GM23338 (cell line): Measurements from ENCODE around the gene HSPA1A. TPM values are rescaled to one million over a fixed set of nuclear protein-coding genes. Genes with fewer than 3 reads are reported as not detected.
A peak's percentile ranks its signal among the peaks of the same experiment; 100 is the strongest.

ENCODE experiments used
- ATAC-seq: fragments of 200-7000 bp; cut with Tn5 transposase; 3 replicates; pipeline ENCODE4 v1.9.1; 2020
- DNase-seq: peaks from one replicate; pipeline ENCODE4 v3.0.0-alpha.2; 2015; ENCODE audit warnings: low spot score
- H2AFZ ChIP-seq: fragments of 200-600 bp; sonication (generic); 2 replicates; pipeline ENCODE4 v1.8.0; 2016; ENCODE audit warnings: antibody characterized with exemption, mild to moderate bottlenecking, moderate library complexity
- H3F3A ChIP-seq: fragments of 200-600 bp; sonication (generic); replicated peaks from 2 replicates; pipeline ENCODE4 v1.8.0; 2017; ENCODE audit warnings: antibody characterized with exemption, mixed run types, low read depth
- H3K27ac ChIP-seq: fragments of 200-600 bp; sonication (generic); 2 replicates; pipeline ENCODE4 v1.6.1; 2016; ENCODE audit warnings: low read depth
- H3K27me3 ChIP-seq: fragments of 200-600 bp; sonication (generic); 2 replicates; pipeline ENCODE4 v1.8.0; 2016; ENCODE audit warnings: mild to moderate bottlenecking, mixed run types, moderate library complexity; ENCODE audit not compliant: insufficient read depth
- H3K36me3 ChIP-seq: fragments of 200-600 bp; sonication (generic); 2 replicates; pipeline ENCODE4 v1.8.0; 2016; ENCODE audit warnings: mild to moderate bottlenecking; ENCODE audit not compliant: insufficient read depth
- H3K4me1 ChIP-seq: fragments of 200-600 bp; sonication (generic); 2 replicates; pipeline ENCODE4 v1.8.0; 2016; ENCODE audit warnings: mild to moderate bottlenecking, moderate library complexity; ENCODE audit not compliant: insufficient read depth
- H3K4me2 ChIP-seq: fragments of 200-600 bp; sonication (generic); 2 replicates; pipeline ENCODE4 v1.7.1; 2017; ENCODE audit warnings: mixed run types
- H3K4me3 ChIP-seq: fragments of 200-600 bp; sonication (generic); 2 replicates; pipeline ENCODE4 v1.6.1; 2016; ENCODE audit warnings: mixed run types
- H3K79me2 ChIP-seq: fragments of 200-600 bp; sonication (generic); replicated peaks from 2 replicates; pipeline ENCODE4 v1.8.0; 2017; ENCODE audit warnings: mild to moderate bottlenecking; ENCODE audit not compliant: insufficient read depth
- H3K9me2 ChIP-seq: fragments of 200-600 bp; sonication (generic); 2 replicates; pipeline ENCODE4 v1.8.0; 2017; ENCODE audit not compliant: insufficient read depth
- H4K20me1 ChIP-seq: fragments of 200-600 bp; sonication (generic); replicated peaks from 2 replicates; pipeline ENCODE4 v1.8.0; 2017; ENCODE audit warnings: mild to moderate bottlenecking; ENCODE audit not compliant: insufficient read depth
- H3K27ac Mint-ChIP-seq: 2 replicates; pipeline ENCODE4 v1.8.0; 2020; ENCODE audit warnings: inconsistent platforms, mild to moderate bottlenecking, moderate library complexity, mixed read lengths
- H3K27me3 Mint-ChIP-seq: 3 replicates; pipeline ENCODE4 v1.8.0; 2022; ENCODE audit warnings: low read depth, mild to moderate bottlenecking, moderate library complexity, mixed read lengths, inconsistent platforms; ENCODE audit not compliant: insufficient read depth, poor library complexity
- H3K36me3 Mint-ChIP-seq: 3 replicates; pipeline ENCODE4 v1.8.0; 2021; ENCODE audit warnings: low read depth, mild to moderate bottlenecking, inconsistent platforms, moderate library complexity, mixed read lengths
- H3K4me1 Mint-ChIP-seq: 3 replicates; pipeline ENCODE4 v1.8.0; 2020; ENCODE audit warnings: mild to moderate bottlenecking, inconsistent platforms, mixed read lengths
- H3K4me3 Mint-ChIP-seq: 3 replicates; pipeline ENCODE4 v1.8.0; 2021; ENCODE audit warnings: moderate library complexity, mild to moderate bottlenecking, inconsistent platforms, mixed read lengths
- H3K9me3 Mint-ChIP-seq: 3 replicates; pipeline ENCODE4 v1.8.0; 2020; ENCODE audit warnings: moderate library complexity, mild to moderate bottlenecking, inconsistent platforms, mixed read lengths
- CREB1 ChIP-seq: fragments of 250-450 bp; sonication (Bioruptor Pico); IDR thresholded peaks from 2 replicates; pipeline ENCODE4 v1.5.0; 2020; ENCODE audit warnings: low read depth, mild to moderate bottlenecking, moderate library complexity
- EZH2 ChIP-seq: fragments of 200-600 bp; sonication (generic); IDR thresholded peaks from one replicate; pipeline ENCODE4 v1.8.0; 2017; ENCODE audit warnings: antibody characterized with exemption, mild to moderate bottlenecking, low read depth; ENCODE audit not compliant: unreplicated experiment
- EZH2phosphoT487 ChIP-seq: fragments of 200-600 bp; sonication (generic); IDR thresholded peaks from one replicate; pipeline ENCODE4 v1.8.1; 2018; ENCODE audit warnings: antibody characterized with exemption; ENCODE audit not compliant: unreplicated experiment
- JUNB ChIP-seq: IDR thresholded peaks from one replicate; pipeline ENCODE4 v1.6.1; 2016; ENCODE audit warnings: antibody characterized with exemption; ENCODE audit not compliant: unreplicated experiment
- NANOG ChIP-seq: IDR thresholded peaks from 2 replicates; pipeline ENCODE4 v1.6.1; 2016; ENCODE audit warnings: antibody characterized with exemption, borderline replicate concordance
- POLR2AphosphoS5 ChIP-seq: IDR thresholded peaks from 2 replicates; pipeline ENCODE4 v1.6.1; 2016; ENCODE audit warnings: antibody characterized with exemption, low read depth
- STAT1 ChIP-seq: IDR thresholded peaks from one replicate; pipeline ENCODE4 v1.6.1; 2016; ENCODE audit warnings: antibody characterized with exemption; ENCODE audit not compliant: unreplicated experiment
- ZNF114 ChIP-seq: fragments of 250-450 bp; sonication (Bioruptor Pico); IDR thresholded peaks from 2 replicates; pipeline ENCODE4 v1.5.0; 2020; ENCODE audit warnings: mild to moderate bottlenecking, moderate library complexity
- ZNF331 ChIP-seq: fragments of 250-450 bp; sonication (Bioruptor Pico); IDR thresholded peaks from 2 replicates; pipeline ENCODE4 v1.5.0; 2020; ENCODE audit warnings: low read depth, mild to moderate bottlenecking, moderate library complexity
- polyA plus RNA-seq: library from polyadenylated mRNA; unstranded; fragments of >200 nt; fragmentation: Nextera tagmentation; extraction: Ambion mirVana; gene quantifications from 2 replicates; pipeline ENCODE4 v1.2.1, GENCODE V29; 2016
- total RNA-seq: library from RNA; depleted of rRNA; stranded (reverse); fragments of >200 nt; shearing (Covaris generic); gene quantifications from 2 replicates; pipeline ENCODE4 v1.2.3, GENCODE V29; 2014
- TF ChIP-seq, protein P1 (sequence below): IDR thresholded peaks from one replicate; pipeline ENCODE4 v1.6.1; 2018; ENCODE audit warnings: antibody characterized with exemption; ENCODE audit not compliant: unreplicated experiment
- TF ChIP-seq, protein P2 (sequence below): IDR thresholded peaks from 2 replicates; pipeline ENCODE4 v1.6.1; 2016; ENCODE audit warnings: antibody characterized with exemption
- TF ChIP-seq, protein P3 (sequence below): fragments of 250-450 bp; sonication (Bioruptor Pico); IDR thresholded peaks from 2 replicates; pipeline ENCODE4 v1.5.0; 2020; ENCODE audit warnings: mild to moderate bottlenecking, moderate library complexity
- TF ChIP-seq, protein P4 (sequence below), 2 experiments: fragments of 200-600 bp in 1 of 2; sonication (generic) in 1 of 2; conservative IDR thresholded peaks; 2 replicates each; pipeline versions ENCODE4 v1.5.1 to v1.6.1; 2016 to 2017; ENCODE audit warnings: antibody characterized with exemption in 2 of 2, low read depth in 2 of 2, mild to moderate bottlenecking in 2 of 2, moderate library complexity in 1 of 2

HSPA1A gene
- total and polyA plus RNA-seq, 2 experiments from 2014 or later = 36.1 to 57.1 TPM

DNA sequence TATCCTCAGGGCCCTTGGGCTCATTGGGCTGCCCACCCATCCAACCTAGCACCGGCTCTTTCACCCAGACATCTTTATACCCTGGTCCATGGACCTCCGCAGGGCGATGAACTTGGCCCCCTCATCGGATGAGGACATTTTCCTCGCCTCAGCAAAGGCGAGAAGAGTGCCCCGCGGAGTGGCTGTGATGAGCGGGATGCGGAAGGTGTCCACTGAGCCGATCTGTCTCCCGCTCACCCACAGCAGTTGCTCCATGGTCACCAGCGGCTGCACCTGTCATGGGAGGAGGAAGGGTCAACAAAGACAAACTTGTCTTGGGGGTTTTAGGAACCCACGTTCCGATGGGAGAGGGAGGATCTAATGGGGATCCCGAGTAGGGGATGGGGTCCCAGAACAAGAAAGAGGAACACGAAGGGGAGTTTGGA, 46.6 kb downstream of the HSPA1A start:
- Histone ChIP-seq H3K9me2 (no peaks in the 10 kb centered on the region), H4K20me1 (peaks cover 3% of the 10 kb centered on the region; the same call in 1 of the 2 replicates), H3K4me2 (peak overlapping the region; percentile 98), H3K27ac (no peak overlapping the region), H3K4me1 (peaks cover 12% of the 10 kb centered on the region; the same call in 1 of the 2 replicates), H3K4me3 (peak overlapping the region; percentile 59), H3K79me2 (peaks cover 8% of the 10 kb centered on the region; the same call in 1 of the 2 replicates), H3K36me3 (no peaks in the 10 kb centered on the region), H2AFZ (no peak overlapping the region), H3K27me3 (no peaks in the 10 kb centered on the region), H3F3A (peaks cover 12% of the 10 kb centered on the region; the same call in 1 of the 2 replicates)
- H3K36me3 Mint-ChIP-seq = peaks cover 17% of the 10 kb centered on the region
- H3K27me3 Mint-ChIP-seq = peaks cover 18% of the 10 kb centered on the region
- no peak for ATAC-seq
- peaks cover 8% of the 10 kb centered on the region for H3K4me1 Mint-ChIP-seq
- H3K27ac Mint-ChIP-seq = no peak overlapping the region
- DNase-seq = no peak
- peaks cover 2% of the 10 kb centered on the region; the same call in 1 of the 3 replicates for H3K9me3 Mint-ChIP-seq
- peak overlapping the region; percentile 95 for H3K4me3 Mint-ChIP-seq
- TF ChIP-seq, protein P1, sequence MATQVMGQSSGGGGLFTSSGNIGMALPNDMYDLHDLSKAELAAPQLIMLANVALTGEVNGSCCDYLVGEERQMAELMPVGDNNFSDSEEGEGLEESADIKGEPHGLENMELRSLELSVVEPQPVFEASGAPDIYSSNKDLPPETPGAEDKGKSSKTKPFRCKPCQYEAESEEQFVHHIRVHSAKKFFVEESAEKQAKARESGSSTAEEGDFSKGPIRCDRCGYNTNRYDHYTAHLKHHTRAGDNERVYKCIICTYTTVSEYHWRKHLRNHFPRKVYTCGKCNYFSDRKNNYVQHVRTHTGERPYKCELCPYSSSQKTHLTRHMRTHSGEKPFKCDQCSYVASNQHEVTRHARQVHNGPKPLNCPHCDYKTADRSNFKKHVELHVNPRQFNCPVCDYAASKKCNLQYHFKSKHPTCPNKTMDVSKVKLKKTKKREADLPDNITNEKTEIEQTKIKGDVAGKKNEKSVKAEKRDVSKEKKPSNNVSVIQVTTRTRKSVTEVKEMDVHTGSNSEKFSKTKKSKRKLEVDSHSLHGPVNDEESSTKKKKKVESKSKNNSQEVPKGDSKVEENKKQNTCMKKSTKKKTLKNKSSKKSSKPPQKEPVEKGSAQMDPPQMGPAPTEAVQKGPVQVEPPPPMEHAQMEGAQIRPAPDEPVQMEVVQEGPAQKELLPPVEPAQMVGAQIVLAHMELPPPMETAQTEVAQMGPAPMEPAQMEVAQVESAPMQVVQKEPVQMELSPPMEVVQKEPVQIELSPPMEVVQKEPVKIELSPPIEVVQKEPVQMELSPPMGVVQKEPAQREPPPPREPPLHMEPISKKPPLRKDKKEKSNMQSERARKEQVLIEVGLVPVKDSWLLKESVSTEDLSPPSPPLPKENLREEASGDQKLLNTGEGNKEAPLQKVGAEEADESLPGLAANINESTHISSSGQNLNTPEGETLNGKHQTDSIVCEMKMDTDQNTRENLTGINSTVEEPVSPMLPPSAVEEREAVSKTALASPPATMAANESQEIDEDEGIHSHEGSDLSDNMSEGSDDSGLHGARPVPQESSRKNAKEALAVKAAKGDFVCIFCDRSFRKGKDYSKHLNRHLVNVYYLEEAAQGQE = no peak
- TF ChIP-seq, protein P2, sequence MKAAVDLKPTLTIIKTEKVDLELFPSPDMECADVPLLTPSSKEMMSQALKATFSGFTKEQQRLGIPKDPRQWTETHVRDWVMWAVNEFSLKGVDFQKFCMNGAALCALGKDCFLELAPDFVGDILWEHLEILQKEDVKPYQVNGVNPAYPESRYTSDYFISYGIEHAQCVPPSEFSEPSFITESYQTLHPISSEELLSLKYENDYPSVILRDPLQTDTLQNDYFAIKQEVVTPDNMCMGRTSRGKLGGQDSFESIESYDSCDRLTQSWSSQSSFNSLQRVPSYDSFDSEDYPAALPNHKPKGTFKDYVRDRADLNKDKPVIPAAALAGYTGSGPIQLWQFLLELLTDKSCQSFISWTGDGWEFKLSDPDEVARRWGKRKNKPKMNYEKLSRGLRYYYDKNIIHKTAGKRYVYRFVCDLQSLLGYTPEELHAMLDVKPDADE = no peak
- no peak for TF ChIP-seq EZH2
- TF ChIP-seq JUNB = no peak
- TF ChIP-seq STAT1 = no peak
- TF ChIP-seq NANOG = no peak
- TF ChIP-seq, protein P3, sequence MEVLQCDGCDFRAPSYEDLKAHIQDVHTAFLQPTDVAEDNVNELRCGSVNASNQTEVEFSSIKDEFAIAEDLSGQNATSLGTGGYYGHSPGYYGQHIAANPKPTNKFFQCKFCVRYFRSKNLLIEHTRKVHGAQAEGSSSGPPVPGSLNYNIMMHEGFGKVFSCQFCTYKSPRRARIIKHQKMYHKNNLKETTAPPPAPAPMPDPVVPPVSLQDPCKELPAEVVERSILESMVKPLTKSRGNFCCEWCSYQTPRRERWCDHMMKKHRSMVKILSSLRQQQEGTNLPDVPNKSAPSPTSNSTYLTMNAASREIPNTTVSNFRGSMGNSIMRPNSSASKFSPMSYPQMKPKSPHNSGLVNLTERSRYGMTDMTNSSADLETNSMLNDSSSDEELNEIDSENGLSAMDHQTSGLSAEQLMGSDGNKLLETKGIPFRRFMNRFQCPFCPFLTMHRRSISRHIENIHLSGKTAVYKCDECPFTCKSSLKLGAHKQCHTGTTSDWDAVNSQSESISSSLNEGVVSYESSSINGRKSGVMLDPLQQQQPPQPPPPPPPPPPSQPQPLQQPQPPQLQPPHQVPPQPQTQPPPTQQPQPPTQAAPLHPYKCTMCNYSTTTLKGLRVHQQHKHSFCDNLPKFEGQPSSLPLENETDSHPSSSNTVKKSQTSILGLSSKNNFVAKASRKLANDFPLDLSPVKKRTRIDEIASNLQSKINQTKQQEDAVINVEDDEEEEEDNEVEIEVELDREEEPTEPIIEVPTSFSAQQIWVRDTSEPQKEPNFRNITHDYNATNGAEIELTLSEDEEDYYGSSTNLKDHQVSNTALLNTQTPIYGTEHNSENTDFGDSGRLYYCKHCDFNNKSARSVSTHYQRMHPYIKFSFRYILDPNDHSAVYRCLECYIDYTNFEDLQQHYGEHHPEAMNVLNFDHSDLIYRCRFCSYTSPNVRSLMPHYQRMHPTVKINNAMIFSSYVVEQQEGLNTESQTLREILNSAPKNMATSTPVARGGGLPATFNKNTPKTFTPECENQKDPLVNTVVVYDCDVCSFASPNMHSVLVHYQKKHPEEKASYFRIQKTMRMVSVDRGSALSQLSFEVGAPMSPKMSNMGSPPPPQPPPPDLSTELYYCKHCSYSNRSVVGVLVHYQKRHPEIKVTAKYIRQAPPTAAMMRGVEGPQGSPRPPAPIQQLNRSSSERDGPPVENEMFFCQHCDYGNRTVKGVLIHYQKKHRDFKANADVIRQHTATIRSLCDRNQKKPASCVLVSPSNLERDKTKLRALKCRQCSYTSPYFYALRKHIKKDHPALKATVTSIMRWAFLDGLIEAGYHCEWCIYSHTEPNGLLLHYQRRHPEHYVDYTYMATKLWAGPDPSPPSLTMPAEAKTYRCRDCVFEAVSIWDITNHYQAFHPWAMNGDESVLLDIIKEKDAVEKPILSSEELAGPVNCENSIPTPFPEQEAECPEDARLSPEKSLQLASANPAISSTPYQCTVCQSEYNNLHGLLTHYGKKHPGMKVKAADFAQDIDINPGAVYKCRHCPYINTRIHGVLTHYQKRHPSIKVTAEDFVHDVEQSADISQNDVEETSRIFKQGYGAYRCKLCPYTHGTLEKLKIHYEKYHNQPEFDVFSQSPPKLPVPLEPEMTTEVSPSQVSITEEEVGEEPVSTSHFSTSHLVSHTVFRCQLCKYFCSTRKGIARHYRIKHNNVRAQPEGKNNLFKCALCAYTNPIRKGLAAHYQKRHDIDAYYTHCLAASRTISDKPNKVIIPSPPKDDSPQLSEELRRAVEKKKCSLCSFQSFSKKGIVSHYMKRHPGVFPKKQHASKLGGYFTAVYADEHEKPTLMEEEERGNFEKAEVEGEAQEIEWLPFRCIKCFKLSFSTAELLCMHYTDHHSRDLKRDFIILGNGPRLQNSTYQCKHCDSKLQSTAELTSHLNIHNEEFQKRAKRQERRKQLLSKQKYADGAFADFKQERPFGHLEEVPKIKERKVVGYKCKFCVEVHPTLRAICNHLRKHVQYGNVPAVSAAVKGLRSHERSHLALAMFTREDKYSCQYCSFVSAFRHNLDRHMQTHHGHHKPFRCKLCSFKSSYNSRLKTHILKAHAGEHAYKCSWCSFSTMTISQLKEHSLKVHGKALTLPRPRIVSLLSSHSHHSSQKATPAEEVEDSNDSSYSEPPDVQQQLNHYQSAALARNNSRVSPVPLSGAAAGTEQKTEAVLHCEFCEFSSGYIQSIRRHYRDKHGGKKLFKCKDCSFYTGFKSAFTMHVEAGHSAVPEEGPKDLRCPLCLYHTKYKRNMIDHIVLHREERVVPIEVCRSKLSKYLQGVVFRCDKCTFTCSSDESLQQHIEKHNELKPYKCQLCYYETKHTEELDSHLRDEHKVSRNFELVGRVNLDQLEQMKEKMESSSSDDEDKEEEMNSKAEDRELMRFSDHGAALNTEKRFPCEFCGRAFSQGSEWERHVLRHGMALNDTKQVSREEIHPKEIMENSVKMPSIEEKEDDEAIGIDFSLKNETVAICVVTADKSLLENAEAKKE (CRISPR knock-in tag) = no peak
- no peak for TF ChIP-seq EZH2phosphoT487
- TF ChIP-seq ZNF114 (CRISPR knock-in tag) = no peak
- TF ChIP-seq POLR2AphosphoS5 = no peak
- TF ChIP-seq CREB1 (CRISPR knock-in tag) = no peak
- TF ChIP-seq ZNF331 = no peak
- TF ChIP-seq, protein P4, sequence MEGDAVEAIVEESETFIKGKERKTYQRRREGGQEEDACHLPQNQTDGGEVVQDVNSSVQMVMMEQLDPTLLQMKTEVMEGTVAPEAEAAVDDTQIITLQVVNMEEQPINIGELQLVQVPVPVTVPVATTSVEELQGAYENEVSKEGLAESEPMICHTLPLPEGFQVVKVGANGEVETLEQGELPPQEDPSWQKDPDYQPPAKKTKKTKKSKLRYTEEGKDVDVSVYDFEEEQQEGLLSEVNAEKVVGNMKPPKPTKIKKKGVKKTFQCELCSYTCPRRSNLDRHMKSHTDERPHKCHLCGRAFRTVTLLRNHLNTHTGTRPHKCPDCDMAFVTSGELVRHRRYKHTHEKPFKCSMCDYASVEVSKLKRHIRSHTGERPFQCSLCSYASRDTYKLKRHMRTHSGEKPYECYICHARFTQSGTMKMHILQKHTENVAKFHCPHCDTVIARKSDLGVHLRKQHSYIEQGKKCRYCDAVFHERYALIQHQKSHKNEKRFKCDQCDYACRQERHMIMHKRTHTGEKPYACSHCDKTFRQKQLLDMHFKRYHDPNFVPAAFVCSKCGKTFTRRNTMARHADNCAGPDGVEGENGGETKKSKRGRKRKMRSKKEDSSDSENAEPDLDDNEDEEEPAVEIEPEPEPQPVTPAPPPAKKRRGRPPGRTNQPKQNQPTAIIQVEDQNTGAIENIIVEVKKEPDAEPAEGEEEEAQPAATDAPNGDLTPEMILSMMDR (conservative IDR thresholded peaks at IDR 0.05; ENCODE audit: low read depth in 2 of 2) = no peak
